Measurements from ENCODE around the gene MYL12A. TPM values are rescaled to one million over a fixed set of nuclear protein-coding genes. Genes with fewer than 3 reads are reported as not detected.

The MYL12A gene
- total and polyA plus RNA-seq, 2 experiments from 2014 or later: 456 to 692 TPM

DNA sequence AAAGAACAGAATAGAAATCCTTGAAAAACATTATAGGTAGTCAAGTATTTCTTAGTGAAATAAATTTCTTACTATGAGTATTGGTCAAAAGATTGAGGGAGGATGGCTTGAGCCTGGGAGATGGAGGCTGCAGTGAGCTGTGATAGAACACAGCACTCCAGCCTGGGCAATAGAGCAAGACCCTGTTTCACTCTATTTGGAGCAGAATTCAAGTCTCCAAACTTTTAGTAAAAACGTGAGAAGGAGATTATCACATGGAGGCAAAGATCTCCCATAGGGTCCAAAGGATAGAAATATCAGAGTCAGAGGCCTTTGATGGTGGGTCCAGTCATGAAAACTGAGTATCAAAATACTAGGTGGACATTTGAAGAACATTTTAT is 2.4 kb upstream of the MYL12A start:
- peaks cover 28% of the 10 kb centered on the region for H3K79me2 ChIP-seq
- H3K4me3 ChIP-seq: no peak overlapping the region
- DNase-seq (ENCODE audit: low spot score): no peak
- H3K27me3 ChIP-seq: no peaks in the 10 kb centered on the region
- TF ChIP-seq CTCF (IDR thresholded peaks at IDR 0.05; ENCODE audit: poor library complexity) (no peak), EZH2 (IDR thresholded peaks at IDR 0.05; ENCODE audit: borderline replicate concordance) (no peak), EZH2phosphoT487 (IDR thresholded peaks at IDR 0.05; ENCODE audit: low read depth, severe bottlenecking, unreplicated experiment) (no peak)
- no peaks in the 10 kb centered on the region for H3K9me2 ChIP-seq (replicated peaks; ENCODE audit: insufficient read depth)
- WGBS (ENCODE audit: low lambda C conversion rate, missing lambda C conversion rate): 90% methylated on average over 1 of the region's 1 CpG
- peak overlapping the region; percentile 68 for H3K27ac ChIP-seq
- H4K20me1 ChIP-seq (ENCODE audit: insufficient read depth, poor library complexity, severe bottlenecking): peaks cover 10% of the 10 kb centered on the region
- H3K4me1 ChIP-seq (ENCODE audit: insufficient read depth): peaks cover 8% of the 10 kb centered on the region
- no peaks in the 10 kb centered on the region for H3K36me3 ChIP-seq (replicated peaks; ENCODE audit: insufficient read depth, low read depth)
- no peaks in the 10 kb centered on the region for H3K9me3 ChIP-seq (ENCODE audit: low read depth)
- H2AFZ ChIP-seq: peak overlapping the region; percentile 60
- H3K4me2 ChIP-seq: peak overlapping the region; percentile 74

DNA sequence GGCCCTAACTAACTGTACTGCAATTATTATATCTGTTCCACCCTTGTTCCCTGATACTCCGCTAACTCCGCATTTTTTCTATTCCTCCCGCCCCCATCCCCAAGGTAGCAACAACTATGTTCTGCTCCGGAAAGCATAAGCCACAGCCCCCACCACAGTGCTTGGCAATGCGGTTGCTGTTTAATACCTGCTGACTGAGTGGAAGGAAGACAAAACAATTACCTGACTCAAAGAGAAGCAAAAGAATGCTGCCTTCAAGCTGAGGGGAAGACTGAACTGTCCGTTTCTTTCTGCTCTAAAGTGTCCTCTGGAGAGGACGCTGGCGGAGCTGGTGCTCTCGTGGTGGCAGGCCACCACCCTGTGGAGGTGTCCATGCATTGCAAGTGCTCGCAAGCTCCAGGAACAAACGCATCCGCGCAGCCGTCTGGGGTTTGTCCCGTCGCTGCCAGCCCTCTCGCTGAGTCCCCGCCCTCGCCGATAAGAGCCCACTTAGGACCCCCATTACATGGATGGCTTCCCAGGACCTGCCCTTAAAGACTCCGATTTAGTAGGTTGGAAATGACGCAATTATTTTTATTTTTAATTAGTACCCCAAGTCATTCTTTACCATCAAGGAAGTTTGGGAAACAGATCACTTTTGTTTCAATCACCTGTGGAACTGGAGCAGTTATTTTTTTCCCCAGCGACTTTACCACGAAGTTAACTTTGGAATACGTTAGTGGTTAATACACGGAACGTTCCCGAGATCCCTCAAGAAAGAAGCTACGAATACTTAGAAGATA is 1.6 kb upstream of the MYL12A start:
- Histone ChIP-seq H3K27ac (peak overlapping the region; percentile 97), H2AFZ (peak overlapping the region; percentile 60), H3K27me3 (no peaks in the 10 kb centered on the region), H4K20me1 (ENCODE audit: insufficient read depth, poor library complexity, severe bottlenecking) (peaks cover 14% of the 10 kb centered on the region), H3K4me1 (ENCODE audit: insufficient read depth) (peaks cover 12% of the 10 kb centered on the region), H3K79me2 (peaks cover 37% of the 10 kb centered on the region), H3K9me3 (ENCODE audit: low read depth) (no peaks in the 10 kb centered on the region), H3K4me3 (peak overlapping the region; percentile 2), H3K36me3 (replicated peaks; ENCODE audit: insufficient read depth, low read depth) (no peaks in the 10 kb centered on the region), H3K4me2 (peak overlapping the region; percentile 74), H3K9me2 (replicated peaks; ENCODE audit: insufficient read depth) (no peaks in the 10 kb centered on the region)
- TF ChIP-seq EZH2phosphoT487 (IDR thresholded peaks at IDR 0.05; ENCODE audit: low read depth, severe bottlenecking, unreplicated experiment): no peak
- TF ChIP-seq CTCF (IDR thresholded peaks at IDR 0.05; ENCODE audit: poor library complexity): peak; percentile 93
- peak; percentile 95 for DNase-seq (ENCODE audit: low spot score)
- WGBS (ENCODE audit: low lambda C conversion rate, missing lambda C conversion rate): 18% methylated on average over 29 of the region's 29 CpGs

DNA sequence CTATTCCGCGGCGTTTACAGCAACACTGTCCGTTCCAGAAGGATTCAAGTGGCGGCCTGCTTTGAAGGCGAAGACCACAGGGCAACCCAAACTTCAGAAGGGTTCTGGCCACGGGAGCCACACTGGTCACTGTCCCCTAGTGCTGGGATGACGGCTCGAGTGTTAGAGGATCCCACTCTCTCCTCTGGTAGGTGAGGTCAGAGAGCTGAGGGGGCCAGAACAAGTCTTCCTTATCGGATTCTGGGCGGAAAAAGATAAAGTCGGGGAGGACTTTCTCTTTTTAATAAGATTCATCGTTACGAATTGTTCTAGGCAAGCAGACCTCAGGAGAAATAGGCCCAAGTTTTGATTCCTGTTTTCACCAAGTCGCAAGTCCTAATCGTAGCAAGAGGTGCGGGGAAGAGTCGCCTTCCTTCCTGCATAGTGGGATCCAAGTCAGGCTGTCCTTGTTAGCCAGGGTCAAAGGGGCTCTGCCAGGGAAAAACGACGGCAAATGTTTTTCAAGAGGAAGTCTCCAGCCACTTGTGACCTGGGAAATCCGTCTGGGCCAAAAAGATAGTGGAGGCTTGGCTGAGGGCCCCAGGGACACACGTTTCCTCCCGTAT is 864 bp upstream of the MYL12A start:
- Histone ChIP-seq H3K4me2 (peak overlapping the region; percentile 74), H3K27ac (peak overlapping the region; percentile 97), H3K9me3 (ENCODE audit: low read depth) (no peaks in the 10 kb centered on the region), H2AFZ (peak overlapping the region; percentile 49), H3K9me2 (replicated peaks; ENCODE audit: insufficient read depth) (no peaks in the 10 kb centered on the region), H3K4me3 (peak overlapping the region; percentile 10), H3K36me3 (replicated peaks; ENCODE audit: insufficient read depth, low read depth) (no peaks in the 10 kb centered on the region), H3K4me1 (ENCODE audit: insufficient read depth) (peaks cover 12% of the 10 kb centered on the region), H3K27me3 (no peaks in the 10 kb centered on the region), H3K79me2 (peaks cover 44% of the 10 kb centered on the region), H4K20me1 (ENCODE audit: insufficient read depth, poor library complexity, severe bottlenecking) (peaks cover 16% of the 10 kb centered on the region)
- DNase-seq (ENCODE audit: low spot score): no peak
- 51% methylated on average over 23 of the region's 23 CpGs for WGBS (ENCODE audit: low lambda C conversion rate, missing lambda C conversion rate)
- TF ChIP-seq CTCF (IDR thresholded peaks at IDR 0.05; ENCODE audit: poor library complexity): no peak
- no peak for TF ChIP-seq EZH2phosphoT487 (IDR thresholded peaks at IDR 0.05; ENCODE audit: low read depth, severe bottlenecking, unreplicated experiment)
- no peak for TF ChIP-seq EZH2 (IDR thresholded peaks at IDR 0.05; ENCODE audit: borderline replicate concordance)
